Thyroid gland (tissue), 4 donors: ENCODE results near the gene MGLL. TPM values are rescaled to one million over a fixed set of nuclear protein-coding genes. Genes with fewer than 3 reads are reported as not detected.

Experiments
- DNase-seq, 2 donors: peaks; one replicate each; pipeline ENCODE4 v3.0.0-alpha.2; 2019
- H3K27ac ChIP-seq, 3 donors: fragments of 200-600 bp; sonication (generic); 1 replicate in 2 of 3; 2 replicates in 1 of 3; pipeline ENCODE4 v1.5.1; 2016 to 2019; ENCODE audit warnings: mild to moderate bottlenecking in 1 of 3, moderate library complexity in 1 of 3
- H3K27me3 ChIP-seq: fragments of 200-600 bp; sonication (generic); one replicate; pipeline ENCODE4 v1.5.1; 2019
- H3K36me3 ChIP-seq, 2 donors: fragments of 200-600 bp; sonication (generic); one replicate each; pipeline ENCODE4 v1.5.1; 2016 to 2019
- H3K4me1 ChIP-seq, 2 donors: fragments of 200-600 bp; sonication (generic); one replicate each; pipeline ENCODE4 v1.5.1; 2017 to 2019
- H3K4me3 ChIP-seq, 3 donors: fragments of 200-600 bp; sonication (generic); replicated peaks in 1 of 3; 1 replicate in 2 of 3; 2 replicates in 1 of 3; pipeline ENCODE4 v1.5.1; 2016; ENCODE audit warnings: mild to moderate bottlenecking in 1 of 3
- H3K9me3 ChIP-seq: fragments of 200-600 bp; sonication (generic); one replicate; pipeline ENCODE4 v1.5.1; 2017
- POLR2A ChIP-seq, 2 donors: fragments of 450-650 bp; IDR thresholded peaks; one replicate each; pipeline ENCODE4 v1.6.1; 2017; ENCODE audit warnings: antibody characterized with exemption in 2 of 2, mild to moderate bottlenecking in 2 of 2, moderate library complexity in 1 of 2
- WGBS, 2 donors: methylation state at CpG; one replicate each; pipeline ENCODE4 v1.1.5; 2017; 5-methylcytosine and 5-hydroxymethylcytosine counted together
- intact Hi-C: fragments of 100-400 bp; cut with DNase I; formaldehyde crosslinking; loops from one replicate; pipeline ENCODE4 v1.15.1; 2023
- total RNA-seq, 4 donors: library from RNA; depleted of rRNA; stranded (reverse); fragments of >200 nt; gene quantifications; one replicate each; pipeline ENCODE4 v1.2.3, GENCODE V29; 2016
- TF ChIP-seq, protein P1 (sequence below), 6 experiments: fragments of 200-600 bp in 3 of 6; fragments of 450-650 bp in 3 of 6; sonication (generic) in 3 of 6; IDR thresholded peaks; one replicate each; pipeline ENCODE4 v1.5.1; 2016 to 2019; ENCODE audit warnings: antibody characterized with exemption in 6 of 6, mild to moderate bottlenecking in 2 of 6, inconsistent platforms in 1 of 6, moderate library complexity in 1 of 6

The MGLL gene
- total RNA-seq, 4 donors from 2014 or later, result 12.4 to 24.7 (median 18.4) TPM

DNA sequence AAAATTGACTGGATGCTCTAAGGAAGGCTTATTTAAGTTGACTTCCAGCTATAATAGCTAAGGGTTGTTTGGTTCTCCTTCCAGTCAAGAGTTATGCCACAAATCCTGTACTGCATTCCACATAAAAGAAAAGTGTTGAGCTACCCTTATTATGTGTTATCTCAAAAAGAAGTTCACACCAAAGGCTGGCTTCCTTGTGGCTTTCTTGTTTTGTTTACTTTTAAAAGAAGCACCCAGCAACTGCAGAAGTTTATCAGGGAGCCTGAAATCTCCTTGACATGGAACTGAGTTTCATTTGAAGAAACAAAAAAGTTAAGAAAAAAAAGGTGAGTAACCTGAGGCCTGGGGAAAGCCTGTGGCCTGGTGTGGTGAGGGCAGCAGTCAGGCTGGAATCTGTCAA, 10.2 kb downstream of the MGLL start:
- no peak overlapping the region for H3K4me3 ChIP-seq
- no peaks in the 10 kb centered on the region for H3K9me3 ChIP-seq
- H3K4me1 ChIP-seq, result no peaks in the 10 kb centered on the region
- TF ChIP-seq, protein P1, sequence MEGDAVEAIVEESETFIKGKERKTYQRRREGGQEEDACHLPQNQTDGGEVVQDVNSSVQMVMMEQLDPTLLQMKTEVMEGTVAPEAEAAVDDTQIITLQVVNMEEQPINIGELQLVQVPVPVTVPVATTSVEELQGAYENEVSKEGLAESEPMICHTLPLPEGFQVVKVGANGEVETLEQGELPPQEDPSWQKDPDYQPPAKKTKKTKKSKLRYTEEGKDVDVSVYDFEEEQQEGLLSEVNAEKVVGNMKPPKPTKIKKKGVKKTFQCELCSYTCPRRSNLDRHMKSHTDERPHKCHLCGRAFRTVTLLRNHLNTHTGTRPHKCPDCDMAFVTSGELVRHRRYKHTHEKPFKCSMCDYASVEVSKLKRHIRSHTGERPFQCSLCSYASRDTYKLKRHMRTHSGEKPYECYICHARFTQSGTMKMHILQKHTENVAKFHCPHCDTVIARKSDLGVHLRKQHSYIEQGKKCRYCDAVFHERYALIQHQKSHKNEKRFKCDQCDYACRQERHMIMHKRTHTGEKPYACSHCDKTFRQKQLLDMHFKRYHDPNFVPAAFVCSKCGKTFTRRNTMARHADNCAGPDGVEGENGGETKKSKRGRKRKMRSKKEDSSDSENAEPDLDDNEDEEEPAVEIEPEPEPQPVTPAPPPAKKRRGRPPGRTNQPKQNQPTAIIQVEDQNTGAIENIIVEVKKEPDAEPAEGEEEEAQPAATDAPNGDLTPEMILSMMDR (IDR thresholded peaks at IDR 0.05), result no peak
- TF ChIP-seq POLR2A (IDR thresholded peaks at IDR 0.05), result no peak
- no peaks in the 10 kb centered on the region for H3K36me3 ChIP-seq
- no peak for DNase-seq
- intact Hi-C loops, result no loop called here
- H3K27ac ChIP-seq, result no peak overlapping the region
- no peaks in the 10 kb centered on the region for H3K27me3 ChIP-seq

DNA sequence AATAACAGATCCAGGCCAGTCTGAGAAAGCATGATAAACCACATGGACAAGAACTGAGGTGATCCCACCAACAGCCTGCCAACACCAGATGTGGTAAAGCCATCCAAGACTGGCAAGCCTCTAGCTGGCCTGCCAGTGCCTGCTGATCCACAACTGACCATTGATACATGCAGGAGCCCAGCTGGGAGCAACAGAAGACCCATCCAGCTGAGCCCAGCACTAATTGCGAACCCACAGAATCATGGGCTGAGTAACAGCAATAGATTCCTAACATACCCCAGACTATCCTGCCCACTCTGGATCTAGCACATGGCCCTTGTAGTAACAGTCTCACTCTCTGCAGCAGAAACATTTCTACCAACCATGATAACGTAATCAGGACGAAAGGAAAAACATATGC, 10.6 kb downstream of the MGLL start:
- H3K27ac ChIP-seq, result no peak overlapping the region
- DNase-seq, result no peak
- TF ChIP-seq POLR2A (IDR thresholded peaks at IDR 0.05), result no peak
- TF ChIP-seq, protein P1 (IDR thresholded peaks at IDR 0.05), result no peak
- no peaks in the 10 kb centered on the region for H3K4me1 ChIP-seq
- WGBS, 2 donors, result 83 to 93% methylated on average over 3 of the region's 3 CpGs
- H3K9me3 ChIP-seq, result no peaks in the 10 kb centered on the region
- intact Hi-C loops, result no loop called here
- H3K4me3 ChIP-seq, result no peak overlapping the region
- H3K27me3 ChIP-seq, result no peaks in the 10 kb centered on the region
- no peaks in the 10 kb centered on the region for H3K36me3 ChIP-seq

DNA sequence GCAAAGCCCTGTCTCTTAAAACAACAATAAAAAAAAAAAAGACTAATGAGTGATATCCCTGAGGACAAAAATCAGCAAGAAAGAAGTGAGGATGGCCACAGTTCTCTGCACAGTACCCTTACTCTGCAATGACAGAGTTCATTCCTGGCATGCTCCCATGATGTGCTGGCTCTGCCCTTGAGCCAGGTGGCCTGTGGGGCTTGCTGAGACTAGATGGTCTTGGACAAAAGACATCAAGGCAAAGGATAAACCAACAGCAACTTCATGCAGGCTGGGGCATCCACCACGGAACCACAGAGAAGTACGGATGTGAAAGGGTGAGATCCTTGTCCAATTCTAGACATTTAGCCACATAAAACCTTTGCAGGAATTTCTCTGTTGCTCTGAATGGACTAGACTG, 12.7 kb downstream of the MGLL start:
- 95 to 100% methylated on average over 2 of the region's 2 CpGs for whole genome bisulfite sequencing, 2 donors
- DNase-seq, result no peak
- intact Hi-C loops, result no loop called here
- Histone ChIP-seq H3K36me3 (no peaks in the 10 kb centered on the region), H3K27me3 (no peaks in the 10 kb centered on the region), H3K27ac (no peak overlapping the region), H3K9me3 (no peaks in the 10 kb centered on the region), H3K4me1 (no peaks in the 10 kb centered on the region), H3K4me3 (no peak overlapping the region)
- TF ChIP-seq, protein P1 (IDR thresholded peaks at IDR 0.05), result no peak
- no peak for TF ChIP-seq POLR2A (IDR thresholded peaks at IDR 0.05)

DNA sequence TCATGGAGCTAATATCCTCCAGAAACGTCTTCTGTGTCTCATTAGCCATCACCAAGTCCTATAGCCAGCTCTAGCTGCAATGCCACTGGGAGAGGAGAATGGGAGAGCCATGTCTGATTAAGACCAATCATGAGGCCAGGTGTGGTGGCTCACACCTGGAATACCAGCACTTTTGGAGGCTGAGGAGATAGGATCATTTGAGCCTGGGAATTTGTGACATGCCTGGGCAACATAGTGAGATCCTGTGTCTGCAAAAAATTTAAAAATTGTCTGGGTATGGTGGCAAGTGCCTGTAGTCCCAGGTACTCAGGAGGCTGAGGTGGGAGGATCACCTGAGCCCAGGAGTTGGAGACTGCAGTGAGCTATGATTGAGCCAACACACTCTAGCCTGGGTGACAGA, 13.1 kb downstream of the MGLL start:
- DNase-seq, result no peak
- Histone ChIP-seq H3K36me3 (no peaks in the 10 kb centered on the region), H3K27ac (no peak overlapping the region), H3K9me3 (no peaks in the 10 kb centered on the region), H3K4me1 (no peaks in the 10 kb centered on the region), H3K4me3 (no peak overlapping the region), H3K27me3 (no peaks in the 10 kb centered on the region)
- TF ChIP-seq, protein P1 (IDR thresholded peaks at IDR 0.05), result no peak
- no peak for TF ChIP-seq POLR2A (IDR thresholded peaks at IDR 0.05)
- intact Hi-C loops, result no loop called here
- WGBS, 2 donors, result 81 to 92% methylated on average over 1 of the region's 1 CpG

DNA sequence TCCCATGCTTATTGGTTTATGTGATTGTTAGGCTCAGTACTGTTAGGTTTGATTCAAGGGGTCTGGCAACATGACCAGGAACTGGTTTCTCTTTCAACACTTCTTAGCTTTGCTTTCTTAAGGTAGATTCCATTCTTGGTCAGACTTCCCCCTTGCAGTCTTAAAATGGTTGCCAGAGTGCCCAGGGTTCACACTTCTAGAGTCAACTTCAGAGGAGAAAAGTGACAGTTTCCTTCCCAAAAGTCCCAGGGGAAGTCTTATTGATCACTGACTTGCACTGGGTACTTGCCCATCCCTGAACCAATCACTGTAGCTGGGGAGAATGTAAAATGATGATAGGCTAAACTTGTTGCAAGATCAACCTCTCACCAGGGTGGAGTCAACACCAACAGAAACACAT, 14.1 kb downstream of the MGLL start:
- no peaks in the 10 kb centered on the region for H3K4me1 ChIP-seq
- H3K9me3 ChIP-seq, result no peaks in the 10 kb centered on the region
- no peak for DNase-seq
- intact Hi-C loops, result no loop called here
- no peaks in the 10 kb centered on the region for H3K27me3 ChIP-seq
- no peaks in the 10 kb centered on the region for H3K36me3 ChIP-seq
- H3K4me3 ChIP-seq, result no peak overlapping the region
- no peak for TF ChIP-seq POLR2A (IDR thresholded peaks at IDR 0.05)
- TF ChIP-seq, protein P1 (IDR thresholded peaks at IDR 0.05), result no peak
- H3K27ac ChIP-seq, result no peak overlapping the region
